ENCODE results near the gene DCXR.
A peak's percentile ranks its signal among the peaks of the same experiment; 100 is the strongest.

The DCXR gene

DNA sequence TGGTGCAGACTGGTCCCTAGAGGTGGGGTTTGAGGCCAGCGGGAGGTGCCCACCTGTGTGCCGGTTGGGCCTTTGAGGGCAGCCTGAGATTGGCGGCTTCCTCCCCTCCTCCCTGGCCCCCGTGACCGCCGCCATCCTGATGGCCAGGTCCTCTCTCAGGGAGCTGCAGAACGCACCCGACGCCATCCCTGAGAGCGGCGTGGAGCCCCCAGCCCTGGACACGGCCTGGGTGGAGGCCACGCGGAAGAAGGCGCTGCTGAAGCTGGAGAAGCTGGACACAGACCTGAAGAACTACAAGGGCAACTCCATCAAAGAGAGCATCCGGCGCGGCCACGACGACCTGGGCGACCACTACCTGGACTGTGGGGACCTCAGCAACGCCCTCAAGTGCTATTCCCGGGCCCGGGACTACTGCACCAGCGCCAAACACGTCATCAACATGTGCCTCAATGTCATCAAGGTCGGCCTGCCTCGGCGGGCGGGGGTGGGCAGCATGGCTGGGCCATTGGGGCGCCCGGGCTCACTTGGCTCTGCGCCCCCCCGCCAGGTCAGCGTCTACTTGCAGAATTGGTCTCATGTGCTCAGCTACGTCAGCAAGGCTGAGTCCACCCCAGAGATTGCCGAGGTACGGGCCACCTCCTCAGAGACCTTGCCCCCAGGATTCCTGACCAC, 17.0 kb upstream of the DCXR start:
- no peak for DNase-seq

DNA sequence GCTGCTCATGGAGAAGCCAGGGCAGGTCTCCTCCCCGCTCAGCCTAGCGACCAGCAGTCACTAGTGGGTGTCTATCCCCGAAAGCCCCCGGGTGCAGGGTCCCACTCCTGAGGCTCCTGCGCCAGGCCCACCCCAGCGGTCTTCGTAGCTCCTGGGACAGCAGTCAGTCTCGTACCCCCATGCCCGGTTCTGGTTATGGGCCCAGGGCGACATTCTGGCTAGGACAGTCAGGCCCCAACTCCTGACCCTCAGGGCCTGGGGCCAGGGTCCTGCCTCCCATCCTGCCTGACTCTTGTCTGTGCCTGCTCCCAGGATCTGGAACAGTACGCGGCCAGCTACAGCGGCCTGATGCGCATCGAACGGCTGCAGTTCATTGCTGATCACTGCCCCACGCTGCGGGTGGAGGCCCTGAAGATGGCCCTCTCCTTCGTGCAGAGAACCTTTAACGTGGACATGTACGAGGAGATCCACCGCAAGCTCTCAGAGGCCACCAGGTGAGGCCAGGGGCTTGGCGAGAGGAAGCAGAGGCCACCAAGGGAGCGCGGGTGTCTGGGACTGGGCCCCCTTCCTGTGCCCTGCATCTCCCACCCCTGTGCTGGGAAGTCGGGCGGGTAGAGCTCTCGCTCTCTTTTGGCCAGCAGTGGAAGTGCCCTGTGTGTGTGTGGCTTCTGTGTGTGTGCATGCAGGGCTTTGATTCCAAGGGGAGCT, 16.2 kb upstream of the DCXR start:
- no peak for DNase-seq

DNA sequence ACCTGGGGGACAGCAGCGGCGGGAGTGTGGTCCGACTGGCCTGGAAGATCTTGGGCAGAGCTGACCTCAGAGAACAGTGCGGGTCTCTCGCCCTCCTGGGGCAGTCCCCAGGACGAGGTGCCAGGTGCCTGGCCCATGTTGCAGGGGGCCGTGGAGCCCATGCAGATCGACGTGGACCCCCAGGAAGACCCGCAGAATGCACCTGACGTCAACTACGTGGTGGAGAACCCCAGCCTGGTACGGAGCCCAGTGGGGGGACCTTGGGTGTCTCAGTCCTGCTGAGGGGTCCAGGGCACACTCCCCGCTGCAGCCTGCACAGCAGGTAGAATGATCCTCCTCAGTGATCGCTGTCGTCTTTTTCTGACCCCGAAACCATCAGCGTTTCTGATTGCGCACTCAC, 15.6 kb upstream of the DCXR start:
- DNase-seq = no peak

DNA sequence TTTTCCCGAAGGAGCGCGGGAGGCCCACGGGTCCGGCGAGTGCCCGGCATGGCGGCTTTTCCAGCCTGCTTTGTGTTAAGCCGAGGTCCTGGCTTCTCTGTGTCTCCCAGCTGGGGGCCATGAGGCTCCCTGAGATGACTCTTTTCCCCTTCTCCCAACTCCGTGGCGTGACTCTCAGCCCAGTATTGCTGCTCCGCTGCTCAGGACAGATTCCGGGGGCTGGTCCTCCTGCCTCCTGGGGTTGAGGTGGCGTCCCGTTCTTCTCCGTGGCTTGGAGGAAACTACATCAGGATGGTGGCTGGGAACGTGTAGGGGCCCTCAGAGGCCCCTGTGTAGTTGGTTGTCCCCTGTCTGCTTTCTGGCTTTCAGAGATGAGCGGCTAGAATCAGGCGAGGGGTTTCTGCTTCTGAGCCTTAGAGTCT, 15.2 kb upstream of the DCXR start:
- no peak for DNase-seq

DNA sequence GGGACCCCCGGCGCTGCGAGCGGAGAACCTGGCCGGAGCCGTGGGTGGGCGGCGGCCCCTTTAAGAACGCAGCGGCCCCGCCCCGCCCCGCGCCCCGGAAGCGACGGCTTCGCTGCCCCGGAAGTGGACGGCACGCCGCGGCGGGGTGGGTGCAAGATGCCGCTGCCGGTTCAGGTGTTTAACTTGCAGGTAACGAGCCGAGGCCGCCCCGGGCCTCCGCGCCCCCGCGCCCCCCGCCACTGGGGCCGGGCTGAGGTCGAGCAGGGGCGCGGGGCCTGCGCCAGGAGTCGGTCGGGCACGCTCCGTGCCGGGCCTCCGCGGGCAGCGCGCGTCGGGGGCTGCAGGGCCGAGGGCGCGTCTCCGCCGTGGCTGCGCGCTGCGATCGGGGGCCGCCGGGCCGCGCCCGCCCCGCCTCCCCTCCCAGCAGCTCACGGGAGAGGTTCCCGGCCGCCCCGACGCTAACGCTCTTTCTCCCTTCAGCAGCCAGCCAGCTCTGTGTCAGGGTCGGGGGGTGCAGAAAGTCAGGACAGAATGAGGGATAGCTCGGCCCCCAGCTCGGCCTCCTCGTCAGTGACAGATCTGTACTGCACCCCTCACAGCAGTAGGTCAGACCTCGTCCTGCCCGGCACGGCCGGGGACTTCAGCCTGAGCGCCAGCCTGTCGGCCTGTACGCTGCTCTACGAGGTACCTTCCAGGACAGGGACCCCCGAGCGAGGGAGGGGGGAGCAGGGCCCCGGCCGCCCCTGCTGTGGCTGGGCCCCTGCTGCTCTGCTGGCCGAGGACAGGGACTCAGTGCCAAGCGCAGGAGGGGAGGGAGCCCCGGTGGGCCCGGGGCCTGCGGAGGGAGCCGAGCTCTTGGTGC, 14.5 kb upstream of the DCXR start, which contains the start of the genes GPS1 and RFNG:
Gene GPS1, plus strand, starts transcription at position 123 of the 862 bp plus-strand sequence. Its CDS starts 34 bp downstream, at position 157.
Gene RFNG, minus strand, starts transcription at position 36 of the 862 bp plus-strand sequence. CDS start 45 bp downstream, outside the sequence.
- DNase-seq = peak; percentile 50 to 67

DNA sequence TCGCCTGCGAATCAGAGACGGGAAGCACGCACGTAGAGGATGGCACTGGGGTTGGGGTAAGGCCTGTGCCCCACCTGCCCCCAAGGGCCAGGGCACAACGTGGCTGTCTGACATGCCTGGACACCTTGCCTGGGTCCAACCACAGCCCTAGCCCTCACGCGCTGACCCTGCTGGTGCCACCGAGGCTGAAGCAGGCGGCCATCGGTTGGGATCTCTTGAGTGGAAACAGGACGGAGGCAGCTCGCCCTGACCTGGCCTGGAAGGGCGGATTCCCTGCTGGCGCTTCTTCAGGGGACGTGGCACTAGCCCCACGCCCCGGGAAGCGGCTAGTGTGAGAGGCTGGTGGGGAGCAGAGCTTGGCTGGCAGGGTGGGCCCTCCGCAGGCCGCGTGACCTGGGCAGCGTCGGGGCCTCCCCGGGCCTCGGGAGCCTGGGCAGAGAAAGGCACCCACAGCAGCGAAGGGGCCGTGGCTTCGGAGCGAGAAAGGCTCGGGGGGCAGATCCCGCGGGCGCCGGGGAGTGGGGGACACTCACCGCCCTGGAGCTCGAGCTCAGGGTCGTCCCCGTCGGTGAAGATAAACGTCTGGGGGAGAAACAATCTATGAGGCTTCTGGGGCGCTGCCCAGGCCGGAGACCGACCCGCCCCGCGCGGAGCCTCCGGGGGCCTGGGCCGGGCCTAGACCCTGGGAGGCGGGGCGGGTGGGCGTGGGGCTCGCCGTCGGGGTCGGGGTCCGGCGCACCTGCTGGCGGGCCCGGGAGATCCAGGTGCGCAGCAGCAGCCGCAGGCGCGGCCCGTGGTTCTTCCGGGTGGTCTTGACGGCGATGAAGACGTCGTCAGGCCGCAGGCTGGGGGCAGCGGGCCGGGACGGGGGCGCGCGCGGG, 13.5 kb upstream of the DCXR start:
- DNase-seq = no peak

DNA sequence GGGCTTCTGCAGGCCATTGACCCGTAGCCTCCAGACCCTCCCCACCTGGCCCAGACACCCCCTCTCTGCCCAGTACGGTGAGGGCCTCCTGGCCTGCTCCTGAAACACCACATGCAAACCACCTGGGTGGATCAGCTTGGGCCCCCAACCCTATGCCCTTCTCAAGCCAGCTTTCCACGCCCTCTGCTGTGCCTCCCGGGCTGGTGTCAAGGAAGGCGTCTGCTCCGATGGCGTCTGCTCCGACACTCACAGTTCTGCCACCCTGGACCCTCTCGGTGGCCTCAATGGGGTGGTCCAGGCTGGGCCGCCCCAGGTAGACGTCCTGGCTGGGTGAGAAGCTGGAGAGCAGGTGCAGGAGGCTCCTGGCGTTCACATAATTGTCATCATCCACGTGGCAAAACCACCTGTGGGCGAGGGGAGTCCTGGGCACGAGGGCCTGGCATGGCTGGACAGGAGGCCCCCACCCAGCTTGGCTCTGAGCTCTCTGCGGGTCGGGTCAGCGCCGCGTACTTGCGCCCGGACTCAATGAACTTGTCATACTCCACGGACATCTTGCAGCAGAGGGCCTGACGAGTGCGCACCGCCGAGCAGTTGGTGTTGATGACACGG, 12.8 kb upstream of the DCXR start:
- no peak for DNase-seq

DNA sequence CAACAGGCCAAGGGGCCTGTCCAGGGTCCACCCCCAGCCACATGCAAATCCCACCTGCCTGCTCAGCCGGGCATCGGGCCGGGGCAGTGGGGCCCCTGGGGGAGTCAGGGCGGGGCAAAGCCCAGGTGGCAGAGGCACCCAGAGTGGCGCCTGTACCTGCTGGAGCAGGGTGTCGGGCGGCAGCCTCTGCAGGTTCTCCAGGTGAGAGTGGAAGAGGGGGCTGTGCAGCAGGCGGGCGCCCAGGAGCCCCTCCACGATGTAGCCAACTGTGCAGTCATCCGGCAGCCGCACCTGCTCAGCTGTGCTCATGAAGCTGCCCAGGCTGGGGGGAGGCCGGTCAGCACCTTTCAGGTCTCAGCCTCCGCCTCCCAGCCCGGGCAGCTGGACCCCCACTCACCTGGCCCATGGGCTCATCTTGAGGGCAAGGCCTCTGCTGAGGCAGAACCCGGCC, 12.0 kb upstream of the DCXR start:
- DNase-seq = no peak

DNA sequence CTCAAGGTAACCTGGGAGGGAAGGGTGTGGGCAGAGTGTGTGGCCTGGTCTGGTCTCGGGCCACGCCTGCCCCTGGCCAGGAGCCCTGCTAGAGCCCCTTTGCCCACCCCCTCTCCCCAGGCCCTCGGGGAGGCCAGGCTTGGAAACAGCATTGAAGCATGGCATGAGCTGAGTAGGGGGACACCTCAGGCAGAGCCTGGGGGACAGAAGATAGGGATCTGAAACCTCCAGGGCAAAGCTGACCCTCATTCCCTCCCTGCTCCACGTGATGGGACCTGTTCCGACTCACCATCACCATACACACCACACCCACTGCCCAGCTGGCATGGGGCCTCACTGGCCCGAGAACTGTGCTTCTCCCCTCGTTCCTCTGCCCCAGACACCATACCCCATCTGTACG, 11.6 kb upstream of the DCXR start:
- no peak for DNase-seq

DNA sequence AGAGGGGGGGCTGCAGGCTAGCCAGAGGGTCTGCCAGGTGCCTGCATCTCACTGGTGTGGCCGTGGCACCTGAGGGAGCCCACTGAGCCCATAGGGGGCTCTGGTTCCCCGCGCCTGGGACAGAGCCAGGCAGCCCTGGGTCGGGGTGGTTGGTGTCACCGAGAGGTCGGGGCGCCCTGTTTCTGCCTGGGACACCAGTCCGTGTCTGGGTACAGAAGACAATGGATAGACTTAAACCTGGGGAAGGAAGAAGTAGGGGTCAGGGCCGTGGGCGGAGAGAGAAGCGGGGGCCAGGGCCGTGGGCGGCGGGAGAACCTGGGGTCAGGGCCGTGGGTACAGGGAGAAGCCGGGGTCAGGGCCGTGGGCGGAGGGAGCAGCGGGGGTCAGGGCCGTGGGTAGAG, 11.1 kb upstream of the DCXR start:
- no peak for DNase-seq

DNA sequence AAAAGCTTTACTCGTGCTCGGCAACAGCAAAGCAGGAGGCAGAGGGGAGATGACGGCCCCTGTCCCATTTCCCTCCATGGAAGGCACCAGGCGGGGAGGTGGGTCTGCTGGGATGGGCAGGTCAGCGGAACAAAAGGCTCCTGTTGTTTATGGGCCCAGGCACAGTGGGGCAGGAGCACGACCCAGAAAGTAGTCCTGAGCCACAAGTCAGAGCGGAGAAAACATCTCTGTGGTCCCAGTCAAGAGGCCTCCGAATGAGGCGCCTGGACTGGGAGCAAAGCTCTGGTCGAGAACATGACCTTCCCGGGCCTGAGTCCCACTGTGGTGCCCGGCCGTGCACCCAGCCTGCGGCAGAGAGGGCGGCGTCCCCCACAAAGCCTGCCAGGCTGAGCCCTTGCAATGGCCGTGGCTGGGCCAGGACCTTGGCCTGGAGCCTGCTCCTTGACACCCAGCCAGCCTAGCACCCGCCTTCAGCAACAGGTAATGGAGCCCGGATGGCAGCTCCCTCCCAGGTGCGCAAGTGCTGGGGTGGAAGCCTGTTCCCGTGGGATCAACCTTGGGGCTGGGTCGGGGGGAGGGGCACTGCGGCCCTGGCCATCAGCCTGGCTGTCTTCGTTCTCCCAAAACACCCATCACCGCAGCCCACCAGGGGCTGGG, 10.5 kb upstream of the DCXR start:
- DNase-seq = no peak

DNA sequence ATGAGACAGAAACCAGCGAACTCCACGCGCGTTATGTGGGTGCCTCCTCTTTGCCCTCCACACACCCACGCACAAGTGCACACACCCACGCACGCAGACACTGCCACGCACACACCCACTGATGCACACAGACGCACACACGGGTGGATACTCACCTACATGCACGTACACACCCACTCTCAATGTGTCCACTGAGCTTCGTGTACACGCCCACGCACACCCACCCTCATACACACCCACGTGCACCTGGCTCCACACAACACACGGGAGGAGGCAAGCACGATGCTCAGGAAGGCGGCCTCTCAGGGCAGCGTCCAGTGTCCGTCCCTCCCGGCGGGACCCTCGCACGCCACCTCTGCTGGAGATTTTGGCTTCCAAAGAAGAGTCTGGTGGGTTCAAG, 9.9 kb upstream of the DCXR start:
- no peak for DNase-seq

DNA sequence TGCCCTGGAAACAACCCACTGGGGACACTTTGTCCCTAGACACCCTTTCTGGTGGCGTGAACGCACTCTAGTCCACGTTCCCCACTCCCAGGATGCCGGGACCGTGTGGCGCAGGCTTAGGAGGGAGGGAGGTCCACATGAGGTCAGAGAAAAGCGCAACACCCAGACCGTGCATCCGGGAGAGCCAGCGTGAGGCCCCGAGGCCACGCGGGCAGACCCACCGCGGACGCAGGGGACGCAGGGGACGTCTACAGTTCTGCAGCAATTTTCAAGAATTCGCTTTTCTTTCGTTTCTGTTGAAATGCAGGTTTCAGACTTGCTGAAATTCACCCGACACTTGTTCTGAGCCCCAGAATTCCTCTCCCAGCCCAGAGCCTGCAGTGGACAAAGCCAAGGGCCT, 9.4 kb upstream of the DCXR start:
- no peak for DNase-seq

DNA sequence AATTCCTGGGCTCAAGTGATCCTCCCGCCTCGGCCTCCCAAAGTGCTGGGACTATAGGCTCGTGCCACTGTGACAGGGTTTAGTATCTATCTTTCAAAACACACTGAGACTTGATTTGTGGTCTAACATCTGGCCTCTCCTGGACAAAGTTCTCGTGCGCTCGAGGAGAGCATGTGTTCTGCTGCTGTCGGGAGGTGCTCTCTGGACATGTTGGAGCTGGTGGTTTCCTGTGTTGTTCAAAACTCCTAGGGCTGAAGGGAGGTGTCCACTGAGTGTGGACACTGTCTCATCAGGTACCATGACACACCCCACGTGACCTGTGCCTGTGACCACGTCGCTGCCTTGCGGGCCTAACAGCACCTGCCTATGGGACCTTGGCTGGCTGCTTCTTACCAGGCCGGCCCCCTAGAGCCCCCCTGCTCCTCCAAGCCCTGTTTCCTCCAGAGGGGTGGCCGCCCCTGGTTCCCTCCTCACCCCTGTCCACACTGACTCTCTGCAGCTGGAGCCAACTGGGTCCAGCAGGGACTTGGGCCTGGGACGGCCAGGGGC, 8.5 kb upstream of the DCXR start:
- DNase-seq = no peak

DNA sequence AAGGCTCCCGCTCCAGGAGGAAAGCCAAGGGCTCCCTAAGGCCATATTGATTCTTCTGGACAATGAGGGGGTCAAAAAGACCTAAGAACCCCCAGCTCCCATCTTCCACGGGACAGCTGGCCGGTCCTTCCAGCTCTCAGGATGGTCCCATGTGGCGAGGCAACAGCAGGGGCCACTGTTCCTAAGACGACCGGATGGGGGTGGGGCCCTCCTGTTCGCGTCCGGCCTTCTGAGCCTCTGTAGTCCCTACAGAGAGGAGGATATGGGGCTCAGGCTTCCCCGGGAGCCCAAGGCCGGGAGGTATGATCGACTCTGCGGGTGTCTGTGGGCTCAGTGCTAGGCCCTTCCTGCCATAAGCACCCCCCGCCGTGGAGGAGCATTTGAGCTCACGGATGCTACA, 6.0 kb upstream of the DCXR start:
- DNase-seq = no peak

DNA sequence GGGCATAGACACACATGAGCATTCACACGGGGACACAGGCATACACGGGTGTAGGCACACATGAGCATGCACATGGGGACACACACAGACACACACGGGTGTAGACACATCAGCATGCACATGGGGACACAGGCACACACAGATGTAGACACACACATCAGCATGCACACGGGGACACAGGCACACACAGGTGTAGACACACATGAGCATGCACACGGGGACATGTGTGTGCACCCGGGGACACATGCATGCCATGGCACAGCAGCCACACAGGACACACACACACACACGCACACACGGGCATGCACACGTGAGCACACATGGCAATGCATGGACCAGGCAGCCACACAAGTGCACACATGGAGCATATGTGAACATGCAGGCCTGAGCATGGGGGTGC, 5.2 kb upstream of the DCXR start:
- DNase-seq = no peak

DNA sequence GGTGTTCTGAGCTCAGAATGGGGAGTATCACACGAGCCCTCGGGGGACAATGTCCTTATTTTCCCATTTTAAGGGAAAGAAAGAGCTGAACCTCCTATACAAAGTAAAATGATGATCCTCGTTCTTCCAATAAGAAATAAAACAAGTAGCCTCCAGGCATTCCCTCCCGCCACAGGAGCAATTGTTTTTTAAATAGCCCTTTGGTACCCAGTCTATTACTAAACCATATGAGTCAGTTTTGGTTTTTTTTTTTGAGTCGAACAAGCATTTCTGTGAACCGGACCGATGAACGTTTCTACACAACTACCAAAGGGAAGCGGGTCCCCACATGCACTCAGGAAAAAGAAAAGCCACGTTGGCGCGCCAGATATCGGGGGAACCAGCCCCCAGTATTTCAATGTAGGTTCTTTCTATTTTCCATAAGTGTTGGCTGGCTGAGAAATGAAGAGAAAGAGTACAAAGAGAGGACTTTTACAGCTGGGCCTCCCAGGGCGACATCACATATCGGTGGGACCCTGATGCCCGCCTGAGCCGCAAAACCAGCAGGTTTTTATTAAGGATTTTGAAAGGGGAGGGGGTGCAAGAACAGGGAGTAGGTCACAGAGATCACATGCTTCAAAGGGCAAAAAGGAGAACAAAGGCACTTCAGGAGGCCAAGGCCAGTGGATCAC, 3.8 kb upstream of the DCXR start:
- DNase-seq = no peak

DNA sequence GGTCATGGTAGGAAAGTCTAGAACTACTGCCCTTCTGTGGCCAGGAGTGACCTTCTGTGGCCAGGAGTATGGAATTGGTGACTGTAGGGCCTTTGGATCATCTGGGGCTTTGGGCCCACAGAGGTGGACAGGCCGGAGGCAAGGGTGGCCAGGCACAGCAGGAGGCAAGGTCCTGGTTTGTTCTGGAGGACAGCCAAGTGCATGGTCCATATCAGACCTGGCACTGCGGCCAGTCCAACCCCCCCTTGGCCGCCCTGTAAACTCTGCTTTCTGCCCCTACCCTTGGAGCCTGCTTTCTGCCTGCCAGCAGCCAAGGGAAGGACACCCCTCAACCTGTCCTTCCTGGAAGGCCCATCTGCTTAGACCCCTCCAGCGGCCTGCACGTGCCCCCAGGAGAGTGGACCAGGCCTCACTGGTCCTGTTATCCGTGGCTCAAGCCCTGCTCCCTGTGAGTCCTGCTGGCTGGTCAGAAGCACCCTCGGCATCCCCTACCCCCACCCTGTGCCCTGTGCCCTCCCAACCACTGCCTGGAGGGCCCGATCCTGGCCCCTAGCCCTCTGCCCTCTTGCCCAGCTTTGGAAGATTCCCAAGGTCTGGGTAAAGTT, 2.3 kb upstream of the DCXR start:
- DNase-seq = no peak

DNA sequence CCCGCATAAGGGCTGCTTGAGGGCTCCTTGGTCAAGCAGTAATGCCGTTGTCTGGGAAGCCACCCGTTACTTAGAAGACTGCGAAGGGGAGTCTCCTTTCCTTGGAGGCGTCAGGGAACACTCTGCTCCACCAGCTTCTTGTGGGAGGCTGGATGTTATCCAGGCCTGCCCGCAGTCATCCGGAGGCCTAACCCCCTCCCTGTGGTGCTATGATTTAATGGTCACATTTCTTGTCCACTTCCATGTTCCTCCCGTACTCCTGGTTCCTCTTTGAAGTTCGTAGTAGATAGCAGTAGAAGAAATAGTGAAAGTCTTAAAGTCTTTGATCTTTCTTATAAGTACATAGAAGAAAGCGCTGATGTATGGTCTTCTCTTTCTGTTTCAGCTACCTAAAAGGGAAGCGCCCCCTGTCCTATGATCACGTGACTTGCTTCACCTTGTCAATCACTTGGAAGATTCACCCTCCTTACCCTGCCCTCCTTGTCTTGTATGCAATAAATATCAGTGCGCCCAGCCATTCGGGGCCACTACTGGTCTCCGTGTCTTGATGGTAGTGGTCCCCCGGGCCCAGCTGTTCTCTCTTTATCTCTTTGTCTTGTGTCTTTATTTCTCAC, 1.4 kb upstream of the DCXR start:
- peak; percentile 34 to 56 for DNase-seq

DNA sequence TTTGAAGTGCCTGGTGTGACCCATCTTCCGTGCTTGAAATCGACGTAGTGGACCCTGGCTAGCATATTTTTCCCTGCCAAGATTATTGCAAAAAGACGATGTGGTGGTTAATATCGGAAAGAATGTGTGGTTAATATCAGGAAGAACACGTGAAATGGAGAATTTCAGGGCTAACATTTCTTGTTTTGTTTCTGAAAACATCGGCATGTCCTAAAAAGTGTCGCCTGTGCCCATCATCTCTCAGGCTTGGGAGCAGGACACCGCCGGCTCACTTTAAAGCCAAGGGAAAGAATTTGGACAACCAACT, 345 bp upstream of the DCXR start:
- no peak for DNase-seq

All from inflammatory macrophage treated with lipopolysaccharide for 1 hour (primary cell).